Endodermal cell (in vitro differentiated cells): ENCODE results near the gene FOXA1. TPM values are rescaled to one million over a fixed set of nuclear protein-coding genes. Genes with fewer than 3 reads are reported as not detected.

Experiments used
- DNase-seq: peaks from one replicate; pipeline ENCODE4 v3.0.0-alpha.2; 2017
- H3K27ac ChIP-seq: 2 replicates; pipeline ENCODE4 v1.5.1; 2013; ENCODE audit warnings: mild to moderate bottlenecking, low read depth, low read length, moderate library complexity
- H3K27me3 ChIP-seq: 2 replicates; pipeline ENCODE4 v1.6.1; 2013; ENCODE audit warnings: mild to moderate bottlenecking, low read length, moderate library complexity; ENCODE audit not compliant: insufficient read depth, control insufficient read depth, poor library complexity, severe bottlenecking
- H3K36me3 ChIP-seq: 2 replicates; pipeline ENCODE4 v1.7.0; 2013; ENCODE audit warnings: mild to moderate bottlenecking, low read length, moderate library complexity; ENCODE audit not compliant: control insufficient read depth, insufficient read depth
- H3K4me1 ChIP-seq: one replicate; pipeline ENCODE4 v1.7.0; 2013; ENCODE audit warnings: low read length; ENCODE audit not compliant: control insufficient read depth, insufficient read depth
- H3K4me3 ChIP-seq: 2 replicates; pipeline ENCODE4 v1.5.1; 2013; ENCODE audit warnings: mild to moderate bottlenecking, low read length, moderate library complexity
- H3K9ac ChIP-seq: 2 replicates; pipeline ENCODE4 v1.6.1; 2013; ENCODE audit warnings: mild to moderate bottlenecking, low read length, moderate library complexity; ENCODE audit not compliant: poor library complexity, severe bottlenecking; ENCODE audit errors: extremely low read depth
- H3K9me3 ChIP-seq: 2 replicates; pipeline ENCODE4 v1.6.1; 2013; ENCODE audit warnings: mild to moderate bottlenecking, low read length, moderate library complexity; ENCODE audit not compliant: control insufficient read depth
- H3K27ac Mint-ChIP-seq: 2 replicates; pipeline ENCODE4 v1.8.0; 2020; ENCODE audit warnings: mixed read lengths
- H3K27me3 Mint-ChIP-seq: 2 replicates; pipeline ENCODE4 v1.8.0; 2021; ENCODE audit warnings: mild to moderate bottlenecking, mixed read lengths; ENCODE audit not compliant: insufficient read depth
- H3K36me3 Mint-ChIP-seq: 2 replicates; pipeline ENCODE4 v1.8.0; 2020; ENCODE audit warnings: low read depth, mixed read lengths
- H3K4me1 Mint-ChIP-seq: 2 replicates; pipeline ENCODE4 v1.8.0; 2020; ENCODE audit warnings: mixed read lengths
- H3K4me3 Mint-ChIP-seq: 2 replicates; pipeline ENCODE4 v1.8.0; 2020; ENCODE audit warnings: mild to moderate bottlenecking, moderate library complexity, mixed read lengths
- H3K9me3 Mint-ChIP-seq: 2 replicates; pipeline ENCODE4 v1.8.0; 2020; ENCODE audit warnings: mild to moderate bottlenecking, mixed read lengths
- CTCF ChIP-seq: fragments of 200-600 bp; sonication (generic); conservative IDR thresholded peaks from 2 replicates; pipeline ENCODE4 v1.5.0; 2021; ENCODE audit warnings: antibody characterized with exemption, mild to moderate bottlenecking
- WGBS, 2 experiments: methylation state at CpG; one replicate each; pipeline versions ENCODE4 v1.1.5 to v1.1.7; 2013; ENCODE audit warnings: missing lambda C conversion rate in 2 of 2, mixed read lengths in 1 of 2; ENCODE audit not compliant: insufficient coverage in 1 of 2, insufficient read length in 1 of 2; 5-methylcytosine and 5-hydroxymethylcytosine counted together
- total RNA-seq, 2 donors: library from RNA; stranded (reverse); fragmentation: NEBNext Ultra II Directional in 1 of 2; extraction: Animal tissue kit (Norgen Biotek cat#: 25700) in 1 of 2; gene quantifications; 2 replicates in 1 of 2; 3 replicates in 1 of 2; pipeline ENCODE4 v1.2.1, GENCODE V29; 2021

FOXA1 gene
- total RNA-seq, 2 donors from 2014 or later, result 41.2 to 51.4 TPM

- no peaks in the 10 kb centered on the region for H3K36me3 ChIP-seq
- 93 to 100% methylated on average over 1 of the region's 1 CpG for WGBS, 2 experiments
- Mint-ChIP-seq H3K4me1 (no peaks in the 10 kb centered on the region), H3K4me3 (no peak overlapping the region), H3K27me3 (peaks cover 14% of the 10 kb centered on the region), H3K9me3 (no peaks in the 10 kb centered on the region), H3K36me3 (no peaks in the 10 kb centered on the region), H3K27ac (no peak overlapping the region)
- H3K4me3 ChIP-seq, result no peak overlapping the region
- DNase-seq, result no peak
- H3K27ac ChIP-seq, result no peak overlapping the region
- H3K9ac ChIP-seq, result no peak overlapping the region
- peaks cover 9% of the 10 kb centered on the region for H3K27me3 ChIP-seq
- TF ChIP-seq CTCF, result no peak
- no peaks in the 10 kb centered on the region for H3K9me3 ChIP-seq
- H3K4me1 ChIP-seq, result no peaks in the 10 kb centered on the region
Measured at GRCh38 chr14:37641117-37641516, 46.1 kb upstream of the FOXA1 start.

DNA sequence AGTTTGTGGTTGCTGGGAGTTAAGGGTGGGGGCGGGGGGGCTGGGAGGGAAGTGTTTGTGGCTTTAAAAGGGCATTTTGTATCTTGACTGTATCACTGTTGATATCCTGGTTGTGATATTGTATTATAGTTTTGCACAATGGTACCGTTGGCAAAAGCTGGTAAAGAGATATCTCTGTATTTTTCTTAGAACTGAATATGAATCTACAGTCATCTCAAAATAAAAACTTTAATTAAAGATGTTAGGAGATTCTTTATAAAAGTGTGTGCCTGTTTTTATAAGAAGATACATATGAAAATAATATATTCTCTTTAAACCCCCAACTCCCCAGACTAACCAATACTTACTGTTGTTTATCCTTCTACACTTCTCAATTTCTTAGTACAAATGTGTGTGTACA, 43.5 kb upstream of the FOXA1 start:
- no peaks in the 10 kb centered on the region for H3K4me1 Mint-ChIP-seq
- Histone ChIP-seq H3K9ac (no peak overlapping the region), H3K4me3 (no peak overlapping the region), H3K27me3 (no peaks in the 10 kb centered on the region), H3K36me3 (no peaks in the 10 kb centered on the region), H3K4me1 (no peaks in the 10 kb centered on the region), H3K9me3 (no peaks in the 10 kb centered on the region), H3K27ac (no peak overlapping the region)
- 85 to 100% methylated on average over 1 to 2 of the region's 2 CpGs for WGBS, 2 experiments
- peaks cover 17% of the 10 kb centered on the region for H3K27me3 Mint-ChIP-seq
- DNase-seq, result no peak
- H3K27ac Mint-ChIP-seq, result no peak overlapping the region
- no peak for TF ChIP-seq CTCF
- H3K4me3 Mint-ChIP-seq, result no peak overlapping the region
- H3K9me3 Mint-ChIP-seq, result no peaks in the 10 kb centered on the region
- H3K36me3 Mint-ChIP-seq, result no peaks in the 10 kb centered on the region

- H3K4me1 Mint-ChIP-seq, result no peaks in the 10 kb centered on the region
- no peaks in the 10 kb centered on the region for H3K27me3 ChIP-seq
- no peak overlapping the region for H3K27ac ChIP-seq
- DNase-seq, result no peak
- H3K4me3 ChIP-seq, result no peak overlapping the region
- no peak overlapping the region for H3K4me3 Mint-ChIP-seq
- H3K4me1 ChIP-seq, result no peaks in the 10 kb centered on the region
- TF ChIP-seq CTCF, result no peak
- peaks cover 18% of the 10 kb centered on the region for H3K27me3 Mint-ChIP-seq
- H3K9me3 Mint-ChIP-seq, result no peaks in the 10 kb centered on the region
- H3K9ac ChIP-seq, result no peak overlapping the region
- 67 to 86% methylated on average over 2 to 4 of the region's 4 CpGs for WGBS, 2 experiments
- H3K27ac Mint-ChIP-seq, result no peak overlapping the region
- H3K36me3 Mint-ChIP-seq, result no peaks in the 10 kb centered on the region
- no peaks in the 10 kb centered on the region for H3K36me3 ChIP-seq
- H3K9me3 ChIP-seq, result no peaks in the 10 kb centered on the region
Measured at GRCh38 chr14:37637341-37637740, 42.3 kb upstream of the FOXA1 start.
